Thyroid gland (tissue), 4 donors: ENCODE results near the gene PPP2R2D. TPM values are rescaled to one million over a fixed set of nuclear protein-coding genes. Genes with fewer than 3 reads are reported as not detected.

ENCODE experiments used
- DNase-seq, 2 donors: peaks; one replicate each; pipeline ENCODE4 v3.0.0-alpha.2; 2019
- H3K27ac ChIP-seq, 3 donors: fragments of 200-600 bp; sonication (generic); 1 replicate in 2 of 3; 2 replicates in 1 of 3; pipeline ENCODE4 v1.5.1; 2016 to 2019; ENCODE audit warnings: mild to moderate bottlenecking in 1 of 3, moderate library complexity in 1 of 3
- H3K27me3 ChIP-seq: fragments of 200-600 bp; sonication (generic); one replicate; pipeline ENCODE4 v1.5.1; 2019
- H3K36me3 ChIP-seq, 2 donors: fragments of 200-600 bp; sonication (generic); one replicate each; pipeline ENCODE4 v1.5.1; 2016 to 2019
- H3K4me1 ChIP-seq, 2 donors: fragments of 200-600 bp; sonication (generic); one replicate each; pipeline ENCODE4 v1.5.1; 2017 to 2019
- H3K4me3 ChIP-seq, 3 donors: fragments of 200-600 bp; sonication (generic); replicated peaks in 1 of 3; 1 replicate in 2 of 3; 2 replicates in 1 of 3; pipeline ENCODE4 v1.5.1; 2016; ENCODE audit warnings: mild to moderate bottlenecking in 1 of 3
- H3K9me3 ChIP-seq: fragments of 200-600 bp; sonication (generic); one replicate; pipeline ENCODE4 v1.5.1; 2017
- CTCF ChIP-seq, 6 experiments: fragments of 200-600 bp in 3 of 6; fragments of 450-650 bp in 3 of 6; sonication (generic) in 3 of 6; IDR thresholded peaks; one replicate each; pipeline ENCODE4 v1.5.1; 2016 to 2019; ENCODE audit warnings: antibody characterized with exemption in 6 of 6, mild to moderate bottlenecking in 2 of 6, inconsistent platforms in 1 of 6, moderate library complexity in 1 of 6
- POLR2A ChIP-seq, 2 donors: fragments of 450-650 bp; IDR thresholded peaks; one replicate each; pipeline ENCODE4 v1.6.1; 2017; ENCODE audit warnings: antibody characterized with exemption in 2 of 2, mild to moderate bottlenecking in 2 of 2, moderate library complexity in 1 of 2
- WGBS, 2 donors: methylation state at CpG; one replicate each; pipeline ENCODE4 v1.1.5; 2017; 5-methylcytosine and 5-hydroxymethylcytosine counted together
- intact Hi-C: fragments of 100-400 bp; cut with DNase I; formaldehyde crosslinking; loops from one replicate; pipeline ENCODE4 v1.15.1; 2023
- total RNA-seq, 4 donors: library from RNA; depleted of rRNA; stranded (reverse); fragments of >200 nt; gene quantifications; one replicate each; pipeline ENCODE4 v1.2.3, GENCODE V29; 2016

PPP2R2D gene
- total RNA-seq, 4 donors from 2014 or later, result 32.3 to 38.7 (median 33.9) TPM

- H3K36me3 ChIP-seq, result peaks cover 10 to 12% of the 10 kb centered on the region in 2 donors
- intact Hi-C loops, result no loop called here
These were observed 60.4 kb downstream of the PPP2R2D start for GRCh38 chr10:131961047-131961776.

GRCh38 chr10:131961777-131962662, 61.2 kb downstream of the PPP2R2D start:
- TF ChIP-seq CTCF (IDR thresholded peaks at IDR 0.05) (no peak), POLR2A (IDR thresholded peaks at IDR 0.05) (no peak)
- H3K27ac ChIP-seq, result no peak overlapping the region
- intact Hi-C loops, result no loop called here
- no peak for DNase-seq
- WGBS, 2 donors, result 88 to 90% methylated on average over 32 of the region's 32 CpGs
- no peak overlapping the region for H3K4me3 ChIP-seq
- H3K36me3 ChIP-seq, result peaks cover 4 to 7% of the 10 kb centered on the region in 2 donors
- no peaks in the 10 kb centered on the region for H3K9me3 ChIP-seq
- no peaks in the 10 kb centered on the region for H3K27me3 ChIP-seq
- no peaks in the 10 kb centered on the region for H3K4me1 ChIP-seq

More at GRCh38 chr10:131961047-131961776, 60.4 kb downstream of the PPP2R2D start:
- Histone ChIP-seq H3K4me3 (no peak overlapping the region), H3K27me3 (no peaks in the 10 kb centered on the region), H3K4me1 (no peaks in the 10 kb centered on the region), H3K9me3 (no peaks in the 10 kb centered on the region), H3K27ac (no peak overlapping the region)
- TF ChIP-seq CTCF (IDR thresholded peaks at IDR 0.05) (no peak), POLR2A (IDR thresholded peaks at IDR 0.05) (no peak)
- WGBS, 2 donors, result 91 to 92% methylated on average over 21 to 24 of the region's 26 CpGs
- DNase-seq, result no peak

GRCh38 chr10:131963350-131963749, 62.5 kb downstream of the PPP2R2D start:
- Histone ChIP-seq H3K36me3 (peaks cover 0 to 7% of the 10 kb centered on the region in 2 donors), H3K4me3 (no peak overlapping the region), H3K27ac (no peak overlapping the region), H3K4me1 (no peaks in the 10 kb centered on the region), H3K9me3 (no peaks in the 10 kb centered on the region), H3K27me3 (no peaks in the 10 kb centered on the region)
- DNase-seq, result no peak
- no peak for TF ChIP-seq POLR2A (IDR thresholded peaks at IDR 0.05)
- TF ChIP-seq CTCF (IDR thresholded peaks at IDR 0.05), result no peak
- intact Hi-C loops, result no loop called here
- WGBS, 2 donors, result 93 to 97% methylated on average over 20 of the region's 20 CpGs

GRCh38 chr10:131963811-131964210, 63.0 kb downstream of the PPP2R2D start:
- no peak for TF ChIP-seq CTCF (IDR thresholded peaks at IDR 0.05)
- TF ChIP-seq POLR2A (IDR thresholded peaks at IDR 0.05), result no peak
- DNase-seq, result no peak
- no peaks in the 10 kb centered on the region for H3K9me3 ChIP-seq
- intact Hi-C loops, result no loop called here
- H3K27me3 ChIP-seq, result no peaks in the 10 kb centered on the region
- H3K4me3 ChIP-seq, result no peak overlapping the region
- 79% methylated on average over 9 of the region's 9 CpGs for WGBS, 2 donors
- H3K27ac ChIP-seq, result no peak overlapping the region
- no peaks in the 10 kb centered on the region for H3K4me1 ChIP-seq
- peaks cover 4 to 7% of the 10 kb centered on the region in 2 donors for H3K36me3 ChIP-seq

- intact Hi-C loops, result no loop called here
- H3K27me3 ChIP-seq, result no peaks in the 10 kb centered on the region
- DNase-seq, result no peak
- H3K4me1 ChIP-seq, result no peaks in the 10 kb centered on the region
- no peak overlapping the region for H3K27ac ChIP-seq
- no peak overlapping the region for H3K4me3 ChIP-seq
- TF ChIP-seq POLR2A (IDR thresholded peaks at IDR 0.05), result no peak
- TF ChIP-seq CTCF (IDR thresholded peaks at IDR 0.05), result no peak
- WGBS, 2 donors, result 76 to 78% methylated on average over 9 of the region's 9 CpGs
- peaks cover 7 to 9% of the 10 kb centered on the region in 2 donors for H3K36me3 ChIP-seq
- H3K9me3 ChIP-seq, result no peaks in the 10 kb centered on the region
These were observed 63.5 kb downstream of the PPP2R2D start for GRCh38 chr10:131964298-131964697.
